Astrocyte (in vitro differentiated cells and primary cell): ENCODE measurements around the gene GMPS.

Source experiments
- EZH2 ChIP-seq: IDR thresholded peaks from 2 replicates; pipeline ENCODE4 v1.6.1; 2012; ENCODE audit warnings: mild to moderate bottlenecking, low read length, inconsistent platforms; ENCODE audit not compliant: insufficient read depth
- TF ChIP-seq, protein P1 (sequence below): IDR thresholded peaks from 2 replicates; pipeline ENCODE4 v1.5.1; 2011; ENCODE audit warnings: low read depth, mild to moderate bottlenecking, inconsistent platforms, low read length, moderate library complexity; ENCODE audit not compliant: insufficient read depth

DNA sequence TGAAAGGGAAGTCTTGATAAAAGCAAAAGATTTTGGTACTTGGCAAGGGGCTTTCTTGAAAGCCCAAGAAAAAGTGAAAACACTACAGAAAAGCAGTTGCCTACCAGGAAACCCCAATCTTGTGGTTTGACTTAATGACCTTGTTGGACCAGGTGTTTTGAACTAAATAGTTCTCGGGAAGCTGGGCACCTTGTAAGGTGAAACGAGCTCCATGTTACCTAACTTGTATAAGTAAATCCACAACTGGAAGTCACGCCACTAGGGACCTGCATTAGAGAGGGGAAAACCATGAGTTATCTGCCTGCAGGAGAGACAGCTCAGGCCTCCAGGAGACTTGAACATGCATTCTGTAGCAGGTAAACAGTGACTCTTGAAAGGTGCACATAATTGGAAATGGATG lies 88.2 kb downstream of the GMPS start:
- TF ChIP-seq, protein P1, sequence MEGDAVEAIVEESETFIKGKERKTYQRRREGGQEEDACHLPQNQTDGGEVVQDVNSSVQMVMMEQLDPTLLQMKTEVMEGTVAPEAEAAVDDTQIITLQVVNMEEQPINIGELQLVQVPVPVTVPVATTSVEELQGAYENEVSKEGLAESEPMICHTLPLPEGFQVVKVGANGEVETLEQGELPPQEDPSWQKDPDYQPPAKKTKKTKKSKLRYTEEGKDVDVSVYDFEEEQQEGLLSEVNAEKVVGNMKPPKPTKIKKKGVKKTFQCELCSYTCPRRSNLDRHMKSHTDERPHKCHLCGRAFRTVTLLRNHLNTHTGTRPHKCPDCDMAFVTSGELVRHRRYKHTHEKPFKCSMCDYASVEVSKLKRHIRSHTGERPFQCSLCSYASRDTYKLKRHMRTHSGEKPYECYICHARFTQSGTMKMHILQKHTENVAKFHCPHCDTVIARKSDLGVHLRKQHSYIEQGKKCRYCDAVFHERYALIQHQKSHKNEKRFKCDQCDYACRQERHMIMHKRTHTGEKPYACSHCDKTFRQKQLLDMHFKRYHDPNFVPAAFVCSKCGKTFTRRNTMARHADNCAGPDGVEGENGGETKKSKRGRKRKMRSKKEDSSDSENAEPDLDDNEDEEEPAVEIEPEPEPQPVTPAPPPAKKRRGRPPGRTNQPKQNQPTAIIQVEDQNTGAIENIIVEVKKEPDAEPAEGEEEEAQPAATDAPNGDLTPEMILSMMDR, result no peak
- no peak for TF ChIP-seq EZH2
